ENCODE data around the gene PDS5A.
A peak's percentile ranks its signal among the peaks of the same experiment; 100 is the strongest.
"Not testable (repeated sequence)": the region's sequence is repeated elsewhere in the genome, so short reads cannot be mapped to it uniquely, and the experiment has no call there.

Gene PDS5A

DNA sequence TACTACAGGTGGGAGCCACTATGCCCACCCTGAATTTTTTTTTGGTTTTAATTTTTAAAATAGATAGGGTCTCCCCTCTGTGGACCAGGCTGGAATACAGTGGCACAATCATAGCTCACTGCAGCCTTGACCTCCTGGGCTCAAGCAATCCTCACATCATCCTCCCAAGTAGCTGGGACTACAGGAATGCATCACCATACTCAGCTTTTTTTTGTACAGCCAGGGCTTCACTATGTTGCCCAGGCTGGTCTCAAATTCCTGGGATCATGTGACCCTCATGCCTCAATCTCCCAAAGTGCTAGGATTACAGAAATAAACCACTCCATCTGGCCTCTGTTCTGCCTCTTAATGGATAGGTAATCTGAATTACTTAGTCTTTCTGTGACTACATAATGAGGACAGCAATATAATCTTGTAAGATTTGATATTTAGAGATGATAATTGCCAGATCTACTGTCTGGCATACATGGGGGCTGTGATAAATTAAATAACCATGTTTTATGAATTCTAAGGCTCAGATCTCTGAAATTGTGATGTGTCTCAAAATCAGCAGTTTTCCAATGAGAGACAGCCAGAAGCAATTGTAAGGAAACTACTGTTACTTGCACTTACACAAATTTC, 26.7 kb downstream of the PDS5A start:
- no peak for DNase-seq

DNA sequence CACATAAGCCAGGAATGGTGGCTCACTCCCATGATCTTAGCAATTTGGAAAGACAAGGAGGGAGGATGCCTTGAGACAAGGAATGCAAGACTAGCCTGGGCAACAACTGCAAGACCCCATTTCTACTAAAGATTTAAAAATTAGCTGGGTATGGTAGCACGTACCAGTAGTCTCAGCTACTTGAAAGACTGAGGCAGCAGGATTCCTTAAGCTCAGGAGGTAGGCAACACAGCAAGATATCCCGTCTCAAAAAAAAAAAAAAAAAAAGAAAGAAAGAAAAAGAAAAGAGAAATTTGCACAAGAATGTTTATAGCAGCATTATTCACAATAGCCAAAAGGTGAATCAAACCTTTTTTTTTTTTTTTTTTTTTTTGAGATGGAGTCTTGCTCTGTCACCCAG, 29.7 kb downstream of the PDS5A start:
- no peak for DNase-seq

DNA sequence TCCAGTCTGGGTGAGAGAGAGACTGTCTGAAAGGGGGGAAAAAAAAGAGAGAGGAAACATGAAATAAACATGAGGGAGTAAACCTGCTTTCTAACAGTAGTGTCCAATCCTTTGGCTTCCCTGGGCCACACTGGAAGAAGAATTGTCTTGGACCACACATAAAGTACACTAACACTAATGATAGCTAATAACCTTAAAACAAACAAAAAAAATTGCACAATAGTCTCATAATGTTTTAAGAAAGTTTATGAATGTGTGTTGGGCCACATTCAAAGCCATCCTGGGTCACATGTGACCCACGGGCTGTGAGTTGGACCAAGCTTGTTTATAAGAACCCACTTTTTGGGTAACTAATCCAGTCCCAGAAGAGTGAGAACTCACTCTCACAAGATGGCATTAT, 30.3 kb downstream of the PDS5A start:
- no peak for DNase-seq

DNA sequence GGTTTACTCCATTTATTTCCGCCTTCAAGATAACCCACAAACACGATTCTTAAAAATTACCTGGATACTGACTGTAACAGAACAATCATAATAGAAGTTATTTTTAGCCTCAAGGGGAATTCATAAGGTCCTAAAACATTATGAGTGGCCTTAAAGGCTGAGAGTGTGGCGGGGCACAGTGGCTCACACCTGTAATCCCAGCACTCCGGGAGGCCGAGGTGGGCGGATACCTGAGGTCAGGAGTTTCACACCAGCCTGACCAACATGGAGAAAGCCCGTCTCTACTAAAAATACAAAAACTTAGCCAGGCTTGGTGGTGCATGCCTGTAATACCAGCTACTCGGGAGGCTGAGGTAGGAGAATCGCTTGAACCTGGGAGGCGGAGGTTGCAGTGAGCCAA, 33.5 kb downstream of the PDS5A start:
- DNase-seq: not testable (repeated sequence)

DNA sequence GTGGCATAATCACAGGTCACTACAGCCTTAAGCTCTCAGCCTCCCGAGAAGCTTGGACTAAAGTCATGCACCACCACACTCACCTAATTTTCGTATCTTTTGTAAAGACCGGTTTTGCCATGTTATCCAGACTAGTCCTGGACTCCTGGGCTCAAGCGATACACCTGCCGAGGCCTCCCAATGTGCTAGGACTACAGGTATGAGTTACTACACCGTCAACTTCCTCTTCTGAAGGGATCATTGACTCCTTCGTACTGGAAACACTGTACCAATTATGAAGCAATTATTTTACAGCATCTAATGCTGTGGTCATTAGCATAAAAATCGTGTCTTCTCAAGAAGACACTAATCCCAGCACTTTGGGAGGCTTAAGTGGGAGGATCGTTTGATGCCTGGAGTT, 35.2 kb downstream of the PDS5A start:
- DNase-seq: no peak

DNA sequence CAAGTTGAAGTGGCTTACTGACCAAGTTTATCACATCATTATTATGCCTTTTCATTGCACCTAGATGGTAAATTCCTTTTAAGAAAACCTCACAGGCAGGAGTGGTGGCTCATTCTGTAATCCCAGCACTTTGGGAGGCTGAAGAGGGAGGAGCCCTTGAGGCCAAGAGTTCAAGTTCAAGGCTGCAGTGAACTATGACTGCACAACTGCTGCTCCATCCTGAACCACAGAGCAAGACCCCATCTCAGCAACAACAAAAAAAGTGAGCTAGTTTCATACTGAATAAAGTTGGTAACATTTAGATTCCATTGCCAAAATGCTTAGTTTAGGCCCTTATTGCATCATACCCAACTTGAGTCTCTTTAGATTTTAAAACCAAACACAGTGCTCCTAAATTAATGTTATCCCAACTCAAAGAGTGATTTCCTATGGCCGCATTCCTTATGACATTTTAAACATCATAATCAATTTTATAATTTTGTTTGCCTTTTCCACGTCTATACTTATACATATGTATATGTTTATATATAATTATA, 36.0 kb downstream of the PDS5A start:
- no peak for DNase-seq

DNA sequence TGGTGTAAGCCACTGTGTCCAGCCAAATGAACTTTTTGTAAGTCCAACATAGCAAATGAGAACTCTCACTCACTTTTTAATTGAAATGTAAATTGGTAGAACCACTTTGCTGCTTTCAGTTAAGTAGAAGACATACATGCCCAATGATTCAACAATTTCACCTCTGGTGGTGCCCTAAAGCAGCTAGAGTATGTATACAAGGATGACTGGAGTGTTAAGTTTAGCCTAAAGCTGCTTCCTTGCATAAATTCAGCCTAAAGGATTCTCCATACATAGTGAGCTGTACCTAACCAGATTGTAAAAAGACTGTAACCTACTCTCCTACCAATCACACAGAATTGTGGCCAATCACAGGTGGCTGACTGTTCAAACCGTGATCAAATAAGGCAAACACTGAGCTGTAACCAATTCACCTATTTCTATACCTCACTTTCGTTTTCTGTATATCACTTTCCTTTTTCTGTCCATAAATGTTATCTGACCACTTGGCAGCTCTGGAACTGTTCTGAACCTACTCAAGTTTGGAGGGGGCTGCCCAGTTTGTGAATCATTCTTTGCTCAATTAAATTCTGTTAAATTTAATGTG, 39.9 kb downstream of the PDS5A start:
- DNase-seq: peak in 1 of 2 donors; percentile 13

DNA sequence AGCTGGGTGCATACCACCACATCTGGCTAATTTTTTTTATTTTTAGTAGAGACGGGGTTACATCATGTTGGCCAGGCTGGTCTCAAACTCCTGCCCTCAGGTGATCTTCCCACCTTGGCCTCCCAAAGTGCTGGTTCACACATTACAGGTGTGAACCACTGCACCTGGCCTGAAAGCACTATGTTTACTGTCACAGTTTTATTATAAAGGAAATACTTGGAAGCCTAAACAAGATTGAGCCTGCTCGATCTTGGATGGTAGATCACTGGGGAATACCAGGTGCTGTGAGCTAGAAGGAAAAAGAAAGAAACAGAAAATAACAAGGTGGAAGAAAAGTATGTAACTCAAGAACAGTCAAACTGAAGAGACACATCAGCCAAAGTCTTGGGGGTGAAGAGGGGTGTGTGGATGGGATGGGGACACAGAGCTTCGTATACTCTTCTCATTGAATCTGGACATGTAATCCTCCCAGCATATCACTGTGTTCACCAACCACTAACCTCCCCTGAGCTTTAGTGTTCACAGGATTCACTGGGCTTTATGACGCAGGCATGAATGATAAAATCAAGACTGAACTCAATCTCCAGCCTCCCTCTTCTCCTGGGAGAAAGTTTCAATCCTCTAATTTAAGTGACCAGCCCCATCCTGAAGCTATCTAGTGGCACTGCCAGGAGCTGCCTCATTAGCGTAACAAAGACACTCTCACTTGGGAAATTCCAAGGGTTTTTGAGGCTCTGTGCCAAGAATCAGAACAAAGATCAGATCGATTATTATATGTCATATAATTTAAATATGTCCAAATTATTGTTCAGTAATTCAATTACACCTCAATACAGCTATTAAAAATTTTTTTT, 40.9 kb downstream of the PDS5A start:
- no peak for DNase-seq

DNA sequence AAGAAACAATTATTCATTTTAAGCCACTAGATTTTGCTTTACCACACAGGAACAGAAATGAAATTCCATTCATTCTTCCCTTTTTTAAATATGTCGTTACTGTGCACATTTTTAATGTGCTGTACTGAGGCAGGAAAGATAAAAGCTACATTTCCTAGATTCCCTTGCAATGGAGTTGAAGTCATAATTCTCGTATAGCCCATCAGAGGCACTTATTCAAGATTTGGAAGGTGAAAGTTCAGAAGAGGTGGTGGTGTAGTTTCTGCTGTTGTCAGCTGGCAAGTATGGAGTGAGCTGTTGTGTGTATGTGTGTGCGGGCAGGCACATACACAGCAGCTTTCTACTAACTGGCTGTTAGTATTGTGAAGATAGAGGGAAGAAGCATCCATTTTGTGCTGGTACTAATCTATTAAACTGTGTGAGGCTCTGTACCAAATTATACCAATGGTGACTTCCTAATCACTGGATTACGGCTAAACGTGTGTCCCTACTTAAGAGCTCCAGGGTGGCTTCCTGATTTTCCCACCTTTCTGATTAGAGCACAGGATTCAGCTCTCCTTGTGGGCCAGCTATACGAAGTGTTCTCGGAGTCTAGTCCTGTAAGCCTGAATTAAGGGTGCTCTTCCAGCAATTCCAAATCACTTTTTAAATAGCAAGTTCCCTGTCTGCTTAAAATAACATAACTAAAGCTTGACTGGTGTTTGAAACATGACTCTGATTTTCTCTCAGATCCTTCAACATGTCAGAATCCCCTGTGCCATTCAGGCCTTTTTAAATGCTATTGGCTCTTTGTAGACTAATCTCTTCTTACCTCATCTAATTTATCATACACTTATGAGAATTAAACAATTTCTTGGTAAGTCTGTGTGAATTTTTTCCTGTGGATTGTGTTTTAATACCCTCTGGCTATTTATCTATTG, 43.8 kb downstream of the PDS5A start:
- DNase-seq: peak in 1 of 2 donors; percentile 7

DNA sequence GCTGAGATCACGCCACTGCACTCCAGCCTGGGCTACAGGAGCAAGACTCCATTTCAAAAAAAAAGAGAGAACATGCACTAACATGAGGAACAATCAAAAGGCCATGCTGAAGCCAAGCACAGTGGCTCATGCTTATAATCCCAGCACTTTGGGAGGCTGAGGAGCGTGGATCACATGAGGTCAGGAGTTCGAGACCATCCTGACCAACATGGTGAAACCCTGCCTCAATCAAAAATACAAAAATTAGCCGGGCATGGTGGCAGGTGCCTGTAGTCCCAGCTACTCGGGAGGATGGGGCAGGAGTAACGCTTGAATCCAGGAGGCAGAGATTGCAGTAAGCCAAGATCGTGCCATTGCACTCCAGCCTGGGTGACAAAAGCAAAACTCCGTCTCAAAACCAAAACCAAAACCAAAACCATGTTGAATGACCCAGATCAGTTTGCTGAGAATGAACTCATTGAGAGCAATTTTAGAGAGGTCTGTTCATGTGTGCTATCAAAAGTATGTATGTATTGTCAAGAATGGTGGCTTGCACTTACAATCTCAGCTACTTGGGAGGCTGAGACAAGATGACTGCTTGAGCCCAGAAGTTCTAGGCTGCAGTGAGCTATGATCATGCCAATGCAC, 44.8 kb downstream of the PDS5A start:
- DNase-seq: peak in 1 of 2 donors; percentile 56

DNA sequence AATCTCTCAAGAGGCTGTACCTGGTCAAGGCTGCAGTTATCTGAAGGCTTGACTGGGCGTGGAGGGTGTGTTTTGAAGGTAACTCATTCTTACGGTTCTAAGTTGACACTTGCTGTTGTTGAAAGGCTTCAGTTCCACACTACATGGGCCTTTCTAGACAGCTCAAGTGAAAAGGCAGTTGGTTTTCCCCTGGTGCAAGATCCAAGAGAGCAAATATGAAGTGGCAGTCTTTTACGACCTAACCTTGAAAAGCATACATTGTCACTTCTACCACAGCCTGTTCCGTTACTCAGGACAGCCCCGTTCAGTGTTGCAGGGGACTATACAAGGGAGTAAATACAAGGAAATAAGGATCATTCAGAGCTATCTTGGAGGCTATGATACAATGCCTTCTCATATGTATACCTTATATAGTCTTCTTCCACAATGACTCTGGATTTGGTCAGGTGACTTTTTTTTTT, 46.2 kb downstream of the PDS5A start:
- peak in 1 of 2 donors; percentile 32 for DNase-seq

DNA sequence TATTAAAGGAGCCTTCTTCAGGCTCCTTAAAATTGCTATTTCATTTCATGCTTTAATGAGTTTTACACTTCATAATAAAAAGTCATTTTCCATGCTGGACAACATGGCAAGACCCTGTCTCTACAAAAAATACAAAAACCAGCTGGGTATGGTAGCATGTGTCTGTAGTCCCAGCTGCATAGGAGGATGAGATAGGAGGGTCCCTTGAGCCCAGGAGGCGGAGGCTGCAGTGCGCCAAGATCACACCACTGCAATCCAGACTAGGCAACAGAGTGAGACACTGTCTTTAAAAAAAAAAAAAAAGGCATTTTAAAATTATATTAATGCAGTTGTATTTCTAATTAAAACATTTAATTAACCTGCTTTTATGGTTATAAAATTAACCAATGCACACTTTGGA, 49.2 kb downstream of the PDS5A start:
- DNase-seq: no peak

DNA sequence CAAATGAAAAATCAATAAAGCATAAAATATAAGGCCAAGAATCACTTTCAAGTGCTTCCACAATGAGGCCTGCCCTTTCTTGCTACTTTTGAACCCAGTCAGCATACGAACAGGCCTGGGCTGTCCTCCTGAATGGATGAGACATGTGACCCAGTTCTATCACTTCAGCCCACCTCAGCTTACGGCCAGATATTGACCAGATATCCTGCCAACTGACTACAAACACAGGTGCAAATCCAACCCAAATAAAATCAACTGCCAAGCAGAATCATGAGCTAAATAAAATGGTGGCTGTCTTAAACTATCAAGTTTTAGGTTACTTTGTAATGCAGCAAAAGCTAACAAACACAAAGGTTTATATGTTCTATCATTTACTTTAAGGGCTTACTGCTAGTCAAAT, 53.7 kb downstream of the PDS5A start:
- no peak for DNase-seq

DNA sequence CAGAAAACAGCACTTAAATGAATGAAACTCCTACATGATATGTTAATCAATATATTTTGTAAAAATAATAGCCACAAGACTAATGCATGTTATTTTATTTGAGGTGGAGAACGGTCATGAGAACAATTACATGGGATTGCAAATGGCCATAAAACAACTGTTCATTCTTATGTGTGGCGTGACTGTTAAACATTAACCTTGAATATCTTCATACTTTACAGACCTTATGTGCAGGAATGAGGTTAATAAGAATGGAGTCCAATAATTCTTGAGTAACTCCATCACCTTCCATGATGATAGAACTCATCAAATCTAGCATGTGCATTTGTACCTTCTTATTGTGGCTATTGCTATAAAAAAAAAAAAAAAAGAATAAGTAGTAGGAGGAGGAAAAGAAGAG, 55.3 kb downstream of the PDS5A start:
- no peak for DNase-seq

DNA sequence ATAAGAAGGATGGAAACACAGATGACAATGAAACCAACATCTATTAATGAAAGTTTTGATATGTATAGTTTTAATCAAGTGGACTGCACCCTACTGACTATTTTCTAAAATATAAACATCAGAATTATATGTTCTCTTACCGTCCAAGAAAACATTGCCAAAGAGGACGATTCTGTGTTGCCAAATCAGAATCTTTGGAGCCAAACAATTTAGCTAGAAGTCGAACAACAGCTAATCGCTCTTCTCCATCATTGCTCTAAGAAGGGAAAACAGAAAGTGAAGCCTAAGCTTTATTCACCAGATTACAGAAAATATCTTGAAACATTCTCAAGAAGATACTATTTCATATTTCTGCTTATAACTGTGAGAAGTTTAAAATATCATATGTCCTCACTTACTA, 64.2 kb downstream of the PDS5A start:
- no peak for DNase-seq

DNA sequence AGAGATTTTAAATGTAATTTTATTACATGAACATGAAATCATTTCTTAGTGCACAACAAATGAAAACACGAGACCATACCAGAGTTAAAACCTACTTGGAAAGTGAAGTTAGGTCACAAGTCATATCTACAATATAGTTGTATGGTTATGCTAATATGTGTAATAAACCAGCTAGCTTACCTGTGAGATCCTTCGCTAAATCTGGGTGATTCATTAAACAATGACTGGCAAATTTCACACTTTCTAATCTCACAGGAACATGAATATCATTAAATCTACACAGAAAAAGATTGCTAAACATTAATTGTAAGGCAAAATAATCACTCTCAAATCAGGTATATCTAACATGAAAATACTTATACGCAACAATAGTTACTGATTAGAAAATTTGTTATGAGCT, 67.6 kb downstream of the PDS5A start:
- DNase-seq: no peak

DNA sequence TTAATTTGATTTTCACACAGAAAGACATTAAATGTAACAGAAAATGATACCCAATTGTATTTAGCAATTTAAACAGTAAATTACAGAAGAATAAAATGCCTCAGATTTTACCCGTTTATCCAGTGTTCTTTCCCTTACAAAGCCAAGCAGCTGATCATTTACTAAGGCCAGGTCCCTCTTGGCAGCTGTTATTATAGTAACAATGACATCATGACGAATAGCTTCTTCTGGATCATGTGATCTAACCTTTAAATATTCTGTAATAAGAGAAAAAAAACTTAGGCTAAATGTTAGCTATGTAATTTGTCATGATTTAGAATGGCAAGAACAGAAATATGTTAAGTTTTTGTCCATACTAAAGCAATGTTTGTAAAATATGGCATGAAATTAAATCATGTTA, 69.4 kb downstream of the PDS5A start:
- DNase-seq: no peak

DNA sequence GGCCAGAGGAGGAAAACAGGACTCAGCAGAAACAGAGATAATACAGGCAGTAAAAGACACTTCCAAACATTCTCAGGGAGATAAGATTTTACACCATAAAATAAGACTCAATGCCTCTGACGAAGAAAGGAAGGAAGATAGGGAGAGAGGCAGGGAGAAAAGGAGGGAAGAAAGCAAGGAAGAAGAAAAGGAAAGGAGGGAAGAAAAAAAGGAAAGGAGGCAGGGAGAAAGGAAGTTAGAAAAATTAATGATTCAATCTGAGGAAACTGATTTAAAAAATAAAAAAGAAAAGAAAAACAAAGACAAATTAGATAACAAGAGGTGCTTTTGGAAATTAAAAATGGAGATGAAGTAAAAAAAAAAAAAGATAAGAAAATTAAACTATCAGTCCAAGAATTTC, 72.1 kb downstream of the PDS5A start:
- no peak for DNase-seq

DNA sequence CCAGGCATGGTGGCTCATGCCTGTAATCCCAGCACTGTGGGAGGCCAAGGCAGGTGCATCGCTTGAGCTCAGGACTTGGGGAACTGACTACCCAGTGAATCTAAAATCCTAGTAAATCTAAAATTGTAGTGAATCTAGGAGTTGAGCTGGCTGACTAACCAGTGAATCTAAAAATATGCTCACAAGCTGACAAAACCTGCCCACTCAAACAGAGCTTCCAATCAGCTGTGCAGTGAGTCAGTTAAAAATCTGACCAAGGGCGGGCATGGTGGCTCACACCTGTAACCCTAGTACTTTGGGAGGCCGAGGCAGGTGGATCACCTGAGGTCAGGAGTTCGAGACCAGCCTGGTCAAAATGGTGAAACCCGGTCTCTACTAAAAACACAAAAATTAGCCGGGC, 72.7 kb downstream of the PDS5A start:
- DNase-seq: not testable (repeated sequence)

DNA sequence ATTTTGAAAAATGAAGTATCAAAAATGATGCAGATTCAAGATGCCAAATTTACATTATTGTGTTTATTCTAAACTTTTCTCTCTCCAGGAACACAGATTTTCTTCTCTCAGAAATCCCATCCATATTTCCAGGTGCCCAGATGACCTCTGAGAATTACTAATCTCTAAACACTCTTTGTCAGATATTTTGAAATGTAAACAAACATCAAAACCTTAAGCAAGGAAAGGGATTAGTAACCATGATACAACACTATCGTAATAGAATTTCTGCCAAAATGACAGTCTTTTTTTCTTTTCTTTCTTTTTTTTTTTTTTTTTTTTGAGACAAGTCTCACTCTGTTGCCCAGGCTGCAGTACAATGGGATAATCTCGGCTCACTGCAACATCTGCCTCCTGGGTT, 76.7 kb downstream of the PDS5A start:
- DNase-seq: no peak

DNA sequence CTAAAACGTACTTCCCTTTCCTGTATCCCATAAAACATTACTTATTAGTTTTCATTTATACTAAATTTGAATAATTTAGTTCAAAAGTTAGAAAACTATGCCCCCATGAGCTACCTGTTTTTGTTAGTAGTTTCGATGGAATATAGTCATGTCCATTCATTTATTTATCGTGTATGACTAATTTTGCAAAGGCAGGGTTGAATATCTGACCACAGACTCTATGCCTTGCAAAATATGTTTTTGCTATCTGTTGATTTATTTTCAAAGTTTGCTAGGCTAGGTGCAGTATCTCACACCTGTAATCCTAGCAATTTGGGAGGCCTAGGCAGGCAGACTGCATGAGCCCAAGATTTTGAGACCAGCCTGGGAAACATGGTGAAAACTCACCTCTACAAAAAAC, 78.4 kb downstream of the PDS5A start:
- no peak for DNase-seq

DNA sequence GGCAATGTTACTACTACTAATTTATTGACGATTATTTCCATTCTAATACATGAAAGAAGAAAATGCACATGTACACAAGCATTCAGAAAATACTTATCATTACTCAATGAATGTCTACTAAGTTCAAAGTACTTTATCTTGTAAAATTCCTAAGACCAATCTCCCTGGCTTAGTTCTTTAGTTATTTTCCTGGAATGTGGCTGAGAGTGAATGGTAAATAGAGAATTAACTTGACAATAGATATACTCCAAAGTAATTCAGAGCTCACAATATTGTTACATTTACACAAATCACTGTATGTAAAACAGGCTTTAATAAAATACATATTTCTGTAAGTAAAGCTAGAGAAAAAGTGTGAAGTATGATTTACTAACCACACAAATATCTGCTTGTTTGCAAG, 79.7 kb downstream of the PDS5A start:
- DNase-seq: no peak
